ENCODE results near the gene SLC5A10.
A peak's percentile ranks its signal among the peaks of the same experiment; 100 is the strongest.
"Not testable (repeated sequence)": the region's sequence is repeated elsewhere in the genome, so short reads cannot be mapped to it uniquely, and the experiment has no call there.

The SLC5A10 gene

DNA sequence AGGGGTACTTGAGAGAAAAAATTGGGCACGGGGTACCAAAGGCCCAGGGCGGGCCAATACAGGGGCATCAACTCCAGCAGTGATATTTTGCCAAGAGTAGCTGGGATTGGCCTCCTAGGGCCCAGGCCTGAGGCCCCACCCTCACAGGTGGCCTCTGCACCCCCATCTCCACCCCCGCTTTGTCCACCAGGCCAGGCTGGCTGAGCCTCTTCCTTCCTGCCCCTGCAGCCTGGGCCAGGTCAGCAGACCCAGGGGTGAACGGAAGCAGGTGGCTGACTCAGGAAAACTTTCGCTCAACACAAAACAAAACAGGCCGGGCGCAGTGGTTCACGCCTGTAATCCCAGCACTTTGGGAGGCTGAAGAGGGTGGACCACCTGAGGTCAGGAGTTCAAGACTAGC, 91.1 kb downstream of the SLC5A10 start:
- DNase-seq (ENCODE audit: low spot score): not testable (repeated sequence)

DNA sequence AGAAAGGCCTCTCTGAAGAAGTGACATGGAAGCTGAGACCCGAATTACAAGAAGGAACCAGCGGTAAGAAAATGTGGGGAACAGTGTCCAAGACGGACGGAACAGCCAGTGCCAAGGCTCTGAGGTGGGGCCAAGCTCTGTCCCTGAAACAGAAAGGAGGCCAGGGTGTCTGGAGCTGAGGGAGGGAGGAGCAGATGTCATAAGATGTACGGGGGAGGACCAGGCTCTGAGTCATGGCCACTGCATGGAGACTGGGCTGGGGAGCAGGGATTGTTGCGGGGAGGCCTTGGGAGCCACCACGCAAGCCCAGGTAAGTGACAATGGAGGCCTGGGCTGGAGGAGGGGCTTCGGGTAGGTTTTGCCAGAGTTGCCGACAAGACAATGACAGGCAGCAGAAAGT, 92.7 kb downstream of the SLC5A10 start:
- DNase-seq (ENCODE audit: low spot score): not testable (repeated sequence)

DNA sequence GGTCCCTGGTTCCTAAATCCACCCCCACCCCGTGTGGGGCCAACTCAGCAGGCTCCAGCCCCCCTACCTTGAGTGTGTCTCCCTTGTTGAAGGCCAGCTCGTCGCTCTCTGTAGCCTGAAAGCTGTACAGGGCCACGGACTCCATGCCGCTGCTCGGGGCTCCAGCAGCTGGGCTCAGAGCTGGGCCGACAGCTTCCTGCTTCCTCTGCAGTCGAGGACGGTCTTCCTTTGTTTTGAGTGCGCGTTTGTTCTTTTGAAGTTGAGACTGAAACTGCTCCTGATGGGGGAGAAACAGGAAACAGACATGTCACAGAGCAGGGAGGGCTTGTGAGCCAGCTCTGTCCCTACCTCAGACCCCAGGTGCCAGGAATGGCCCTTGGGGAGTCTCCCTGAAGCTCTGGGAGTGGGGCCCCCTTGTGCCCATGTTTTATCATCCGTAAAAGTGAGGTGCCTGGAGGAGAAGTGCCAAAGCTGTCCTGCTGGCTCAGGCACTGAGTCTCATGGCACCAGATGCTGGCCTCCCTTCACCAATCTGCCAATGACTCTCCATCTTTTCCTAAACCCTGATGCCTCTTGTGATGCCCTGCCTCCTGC, 94.9 kb downstream of the SLC5A10 start, which contains the start of gene GRAP:
Gene GRAP, minus strand, starts transcription at position 176 of the 594 bp plus-strand sequence. Its CDS starts 31 bp downstream, at position 145.
- DNase-seq (ENCODE audit: low spot score): not testable (repeated sequence)

DNA sequence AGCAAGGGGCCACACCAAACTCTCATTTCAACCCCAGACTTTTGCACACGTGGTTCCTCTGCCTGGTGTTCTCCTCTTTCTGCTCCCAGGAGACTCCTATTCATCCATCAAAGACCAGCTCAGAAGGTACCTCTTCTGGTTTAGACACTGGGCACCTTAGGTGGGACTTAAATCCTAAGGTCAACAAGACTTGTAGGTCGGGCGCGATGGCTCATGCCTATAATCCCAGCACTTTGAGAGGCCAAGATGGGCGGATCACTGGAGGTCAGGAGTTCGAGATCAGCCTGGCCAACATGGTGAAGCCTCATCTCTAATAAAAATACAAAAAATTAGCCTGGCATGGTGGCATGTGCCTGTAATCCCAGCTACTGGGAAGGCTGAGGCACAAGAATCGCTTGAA, 95.5 kb downstream of the SLC5A10 start:
- not testable (repeated sequence) for DNase-seq (ENCODE audit: low spot score)

DNA sequence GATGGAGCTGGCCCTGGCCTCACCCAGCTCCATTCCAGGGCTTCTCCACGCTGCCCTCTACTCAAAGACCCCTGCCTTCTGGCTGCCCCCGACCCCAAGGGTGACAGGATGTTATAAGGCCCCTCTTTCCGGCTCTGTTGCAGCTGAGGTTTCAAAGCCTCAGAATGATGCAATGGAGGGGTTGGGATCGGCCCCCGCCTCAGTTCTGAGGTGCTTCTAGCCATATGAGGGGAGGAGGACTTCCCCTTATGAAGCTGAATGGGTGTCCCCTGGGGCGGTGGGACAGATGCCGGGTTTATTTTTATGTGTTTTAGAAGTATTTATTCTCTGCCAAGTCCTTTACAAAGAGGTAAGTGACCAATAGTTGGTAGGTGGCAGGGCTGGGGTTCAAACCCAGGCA, 96.9 kb downstream of the SLC5A10 start:
- DNase-seq (ENCODE audit: low spot score): not testable (repeated sequence)

DNA sequence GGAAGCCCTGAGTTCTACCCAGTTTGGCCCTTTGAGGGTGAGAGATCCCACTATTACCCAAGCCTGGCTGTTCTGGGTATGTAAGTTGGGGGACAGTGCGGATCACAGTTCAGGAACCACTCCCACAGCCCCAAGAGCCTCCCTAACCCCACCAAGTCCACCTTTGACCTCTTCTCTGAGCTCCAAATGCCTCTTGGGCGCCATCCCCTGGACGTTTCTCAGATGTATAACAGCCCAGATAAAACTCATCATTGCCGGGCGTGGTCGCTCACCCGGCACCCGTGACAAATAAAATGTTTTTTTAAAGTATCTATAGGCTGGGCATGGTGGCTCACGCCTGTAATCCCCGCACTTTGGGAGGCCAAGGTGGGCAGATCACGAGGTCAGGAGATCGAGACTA, 103.5 kb downstream of the SLC5A10 start:
- DNase-seq (ENCODE audit: low spot score): not testable (repeated sequence)

DNA sequence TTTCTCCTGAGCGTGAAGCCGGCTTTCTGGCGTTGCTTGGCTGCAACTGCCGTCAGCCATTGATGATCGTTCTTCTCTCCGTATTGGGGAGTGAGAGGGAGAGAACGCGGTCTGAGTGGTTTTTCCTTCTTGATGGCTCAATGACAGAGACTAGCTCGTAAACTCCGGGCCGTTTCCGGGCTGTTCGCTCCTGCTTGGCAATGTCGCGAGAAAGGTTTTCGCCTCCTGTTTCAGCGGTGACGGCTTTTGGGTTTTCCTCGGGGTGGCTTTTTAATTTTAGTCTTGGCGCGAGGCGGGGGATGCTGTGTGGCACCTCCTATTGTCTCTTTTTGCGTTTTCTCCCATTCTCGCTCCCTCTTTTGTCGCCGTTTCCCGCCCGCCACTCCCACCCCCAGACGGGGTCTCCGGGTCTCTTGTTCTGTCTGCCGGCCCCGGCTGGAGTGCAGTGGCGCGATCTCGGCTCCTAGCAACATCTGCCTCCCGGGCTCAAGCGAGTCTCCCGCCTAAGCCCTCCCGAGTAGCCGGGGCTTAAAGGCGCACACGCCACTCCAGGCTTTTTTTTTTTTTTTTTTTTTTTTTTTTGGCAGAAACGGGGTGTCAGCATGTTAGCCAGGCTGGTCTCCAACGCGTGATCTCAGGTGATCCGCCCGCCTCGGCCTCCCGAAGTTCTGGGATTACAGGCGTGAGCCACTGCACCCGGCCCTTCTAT, 110.2 kb downstream of the SLC5A10 start:
- peak; percentile 59 for DNase-seq (ENCODE audit: low spot score)

DNA sequence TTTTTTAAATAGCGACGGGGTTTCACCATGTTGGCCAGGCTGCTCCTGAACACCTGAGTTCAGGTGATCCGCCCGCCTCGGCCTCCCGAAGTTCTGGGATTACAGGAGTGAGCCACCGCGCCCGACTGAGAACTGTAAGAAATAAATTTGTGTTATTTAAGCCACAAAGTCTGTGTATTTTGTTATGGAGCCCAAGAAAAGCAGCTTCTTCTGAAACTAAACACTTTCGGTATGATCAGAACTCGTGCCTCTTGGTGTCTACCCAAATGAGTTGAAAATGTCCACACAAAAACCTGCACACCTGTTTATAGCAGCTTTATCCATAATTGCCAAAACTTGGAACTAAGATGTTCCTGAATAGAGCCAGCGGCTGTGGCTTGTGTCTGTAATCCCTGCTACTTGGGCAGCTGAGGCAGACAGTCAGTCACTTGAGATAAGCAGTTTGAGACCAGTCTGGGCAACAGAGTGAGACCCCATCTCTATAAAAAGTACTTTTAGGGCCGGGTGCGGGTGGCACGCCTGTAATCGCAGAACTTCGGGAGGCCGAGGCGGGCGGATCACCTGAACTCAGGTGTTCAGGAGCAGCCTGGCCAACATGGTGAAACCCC, 110.9 kb downstream of the SLC5A10 start:
- DNase-seq (ENCODE audit: low spot score): not testable (repeated sequence)

DNA sequence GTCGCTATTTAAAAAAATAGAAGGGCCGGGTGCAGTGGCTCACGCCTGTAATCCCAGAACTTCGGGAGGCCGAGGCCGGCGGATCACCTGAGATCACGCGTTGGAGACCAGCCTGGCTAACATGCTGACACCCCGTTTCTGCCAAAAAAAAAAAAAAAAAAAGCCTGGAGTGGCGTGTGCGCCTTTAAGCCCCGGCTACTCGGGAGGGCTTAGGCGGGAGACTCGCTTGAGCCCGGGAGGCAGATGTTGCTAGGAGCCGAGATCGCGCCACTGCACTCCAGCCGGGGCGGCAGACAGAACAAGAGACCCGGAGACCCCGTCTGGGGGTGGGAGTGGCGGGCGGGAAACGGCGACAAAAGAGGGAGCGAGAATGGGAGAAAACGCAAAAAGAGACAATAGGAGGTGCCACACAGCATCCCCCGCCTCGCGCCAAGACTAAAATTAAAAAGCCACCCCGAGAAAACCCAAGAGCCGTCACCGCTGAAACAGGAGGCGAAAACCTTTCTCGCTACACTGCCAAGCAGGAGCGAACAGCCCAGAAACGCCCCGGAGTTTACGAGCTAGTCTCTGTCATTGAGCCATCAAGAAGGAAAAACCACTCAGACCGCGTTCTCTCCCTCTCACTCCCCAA, 111.5 kb downstream of the SLC5A10 start:
- DNase-seq (ENCODE audit: low spot score): peak; percentile 81

DNA sequence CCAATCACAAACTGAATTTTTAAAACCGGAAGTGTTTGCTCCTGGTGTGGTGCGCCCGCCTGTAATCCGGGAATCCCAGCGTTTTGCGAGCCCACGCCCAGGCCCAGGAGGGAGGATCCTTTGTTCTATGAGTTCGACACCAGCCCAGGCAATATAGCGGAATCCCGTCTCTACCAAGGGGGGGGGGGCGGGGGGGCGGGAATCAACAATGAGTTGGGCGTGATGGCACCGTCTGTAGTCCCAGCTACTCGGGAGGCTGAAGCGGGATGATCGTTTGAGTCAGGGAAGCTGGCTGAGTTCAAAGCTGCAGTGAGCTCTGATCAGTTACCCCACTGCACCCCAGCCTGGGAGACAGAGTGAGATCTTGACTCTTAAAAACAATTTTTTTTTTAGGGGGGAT, 112.4 kb downstream of the SLC5A10 start:
- not testable (repeated sequence) for DNase-seq (ENCODE audit: low spot score)

DNA sequence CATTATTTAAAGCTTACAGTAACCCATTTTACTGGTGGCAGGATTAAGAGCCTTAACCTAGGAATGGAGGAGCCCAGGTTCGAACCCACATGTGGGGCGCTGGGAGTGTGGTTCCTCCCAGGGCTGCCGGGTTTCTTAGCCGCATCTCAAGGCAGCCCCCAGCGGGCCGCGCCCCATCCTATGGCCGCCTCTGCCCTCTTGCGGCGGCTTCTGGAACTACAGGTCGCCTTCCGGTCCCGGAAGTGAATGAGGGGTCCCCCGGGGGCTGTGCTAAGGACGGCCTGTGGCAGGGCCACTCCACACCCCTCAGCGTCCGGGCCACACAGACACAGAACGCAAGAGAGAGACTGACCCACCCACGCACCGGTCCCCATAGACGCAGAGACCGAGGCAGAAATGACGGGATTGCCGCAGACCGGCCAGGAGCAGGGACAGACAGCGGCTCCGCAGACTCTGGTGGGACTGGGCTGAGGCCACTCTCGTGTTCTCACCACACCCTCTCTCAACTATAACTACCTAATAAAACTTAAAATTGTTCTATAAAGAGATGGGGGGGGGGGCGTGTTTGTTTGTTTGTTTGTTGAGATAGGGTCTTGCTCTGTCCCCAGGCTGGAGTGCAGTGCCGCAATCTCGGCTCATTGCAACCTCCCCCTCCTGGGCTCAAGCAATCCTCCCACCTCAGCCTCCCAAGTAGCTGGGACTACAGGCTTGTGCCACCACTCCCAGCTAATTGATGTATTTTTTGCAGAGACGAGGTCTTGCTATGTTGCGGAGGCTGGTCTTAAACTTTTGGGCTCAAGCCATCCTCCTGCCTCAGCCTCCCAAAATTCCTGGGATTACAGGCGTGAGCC, 118.6 kb downstream of the SLC5A10 start:
- not testable (repeated sequence) for DNase-seq (ENCODE audit: low spot score)

Measured in CD4-positive, alpha-beta T cell treated with Interleukin-2 at 100 ng/mL for 4 hours (primary cell).